Measurements from ENCODE around the gene TRUB1.

DNA sequence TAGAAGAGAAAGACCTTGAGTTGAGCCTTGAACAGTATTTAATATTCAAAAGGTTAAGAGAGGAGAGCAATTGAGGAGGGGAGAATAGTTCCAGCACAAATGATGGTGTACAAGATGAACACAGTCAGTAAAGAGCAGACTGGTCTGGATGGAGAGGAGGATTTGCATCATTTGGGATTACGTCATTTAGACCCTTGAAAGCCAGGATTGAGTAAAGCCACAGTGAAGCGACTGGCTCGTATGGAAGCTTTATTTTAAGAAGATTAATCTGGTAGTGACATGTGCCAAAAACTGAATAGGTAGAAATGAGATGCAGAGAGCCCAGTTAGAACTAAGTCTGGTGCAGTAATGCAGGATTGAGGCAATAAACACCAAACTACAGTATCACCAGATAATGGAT is 52.6 kb downstream of the TRUB1 start:
- no peak for TF ChIP-seq CTCF (conservative IDR thresholded peaks at IDR 0.05)
- TF ChIP-seq EZH2 (IDR thresholded peaks at IDR 0.05; ENCODE audit: low read depth): no peak

All from PC-9 (cell line).